Natural killer cell treated with Interleukin-12 subunit alpha and Interleukin-12 subunit beta and Interleukin-15 and Interleukin-18, amount 100 ng/mL, for 72 hours (primary cell): ENCODE measurements around the gene TACC2. TPM values are rescaled to one million over a fixed set of nuclear protein-coding genes. Genes with fewer than 3 reads are reported as not detected.

Experiments used
- ATAC-seq, 2 donors: fragments of 150-1000 bp; cut with Tn5 transposase in 1 of 2; sonication (Bioruptor Pico), chemical (Tn5 transposase) in 1 of 2; 2 replicates each; pipeline ENCODE4 v1.10.0; 2021
- DNase-seq: peaks from one replicate; pipeline ENCODE4 v3.0.0; 2022; ENCODE audit warnings: low spot score
- H3K27ac Mint-ChIP-seq, 2 donors: 1 replicate in 1 of 2; 2 replicates in 1 of 2; pipeline ENCODE4 v1.8.0; 2022; ENCODE audit warnings: mixed read lengths in 2 of 2, mild to moderate bottlenecking in 1 of 2, moderate library complexity in 1 of 2
- H3K27me3 Mint-ChIP-seq, 2 donors: 1 replicate in 1 of 2; 2 replicates in 1 of 2; pipeline ENCODE4 v1.8.0; 2022; ENCODE audit warnings: mixed read lengths in 2 of 2
- H3K36me3 Mint-ChIP-seq: one replicate; pipeline ENCODE4 v1.8.0; 2022; ENCODE audit warnings: mixed read lengths
- H3K4me1 Mint-ChIP-seq, 2 donors: 1 replicate in 1 of 2; 2 replicates in 1 of 2; pipeline ENCODE4 v1.8.0; 2022; ENCODE audit warnings: low read depth in 2 of 2, mixed read lengths in 2 of 2, mild to moderate bottlenecking in 1 of 2
- H3K4me3 Mint-ChIP-seq: one replicate; pipeline ENCODE4 v1.8.0; 2022; ENCODE audit warnings: mixed read lengths
- H3K9me3 Mint-ChIP-seq: 2 replicates; pipeline ENCODE4 v1.8.0; 2022; ENCODE audit warnings: mixed read lengths
- total RNA-seq, 2 donors: library from RNA; stranded (reverse); gene quantifications; one replicate each; pipeline ENCODE4 v1.2.3, GENCODE V29; 2022

TACC2 gene
- total RNA-seq, 2 donors from 2014 or later = not detected

DNA sequence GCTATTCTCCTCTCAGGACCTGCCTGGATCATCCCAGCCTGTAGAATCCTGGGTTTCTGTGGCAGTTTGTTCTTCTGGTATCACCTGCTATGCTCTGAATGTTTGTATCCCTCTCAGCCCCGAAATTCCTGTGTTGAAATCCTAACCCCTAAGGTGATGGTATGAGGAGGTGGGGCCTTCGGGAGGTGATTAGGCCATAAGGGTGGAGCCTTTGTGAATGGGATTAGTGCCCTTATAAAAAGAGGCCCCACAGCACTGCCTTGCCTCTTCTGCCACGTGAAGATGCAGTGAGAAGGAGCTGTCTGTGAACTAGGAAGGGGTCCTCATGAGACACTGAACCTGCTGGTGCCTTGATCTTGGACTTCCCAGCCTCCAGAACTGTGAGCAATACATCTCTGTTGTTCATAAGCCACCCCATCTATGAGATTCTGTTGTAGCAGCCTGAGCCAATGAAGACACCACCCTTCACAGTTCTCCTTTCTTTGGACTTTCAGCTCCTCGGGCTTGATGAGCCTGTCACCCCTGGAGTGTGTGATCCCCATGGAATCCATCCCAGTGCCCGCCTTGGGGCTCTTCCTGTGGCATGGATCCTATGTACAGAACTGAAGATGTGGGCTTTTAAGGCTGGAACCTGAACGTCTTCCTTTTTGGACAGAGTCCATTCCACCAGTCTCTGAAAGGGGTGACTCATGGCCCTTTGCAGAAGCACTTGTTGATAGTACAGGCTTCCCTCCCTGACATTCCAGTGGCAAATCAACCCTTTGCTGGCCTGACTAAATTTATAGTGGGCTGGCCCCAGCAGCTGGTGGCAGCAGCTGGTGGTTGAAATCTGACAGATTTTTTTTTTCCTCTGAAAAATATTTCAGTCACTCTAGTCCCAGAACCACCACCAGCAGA is 138.0 kb downstream of the TACC2 start:
- H3K36me3 Mint-ChIP-seq = no peaks in the 10 kb centered on the region
- DNase-seq (no peak), ATAC-seq (no peak)
- H3K27ac Mint-ChIP-seq = no peak overlapping the region
- no peaks in the 10 kb centered on the region for H3K4me1 Mint-ChIP-seq
- H3K4me3 Mint-ChIP-seq = no peak overlapping the region
- H3K27me3 Mint-ChIP-seq = peaks cover 0 to 14% of the 10 kb centered on the region in 2 donors
- H3K9me3 Mint-ChIP-seq = no peaks in the 10 kb centered on the region

DNA sequence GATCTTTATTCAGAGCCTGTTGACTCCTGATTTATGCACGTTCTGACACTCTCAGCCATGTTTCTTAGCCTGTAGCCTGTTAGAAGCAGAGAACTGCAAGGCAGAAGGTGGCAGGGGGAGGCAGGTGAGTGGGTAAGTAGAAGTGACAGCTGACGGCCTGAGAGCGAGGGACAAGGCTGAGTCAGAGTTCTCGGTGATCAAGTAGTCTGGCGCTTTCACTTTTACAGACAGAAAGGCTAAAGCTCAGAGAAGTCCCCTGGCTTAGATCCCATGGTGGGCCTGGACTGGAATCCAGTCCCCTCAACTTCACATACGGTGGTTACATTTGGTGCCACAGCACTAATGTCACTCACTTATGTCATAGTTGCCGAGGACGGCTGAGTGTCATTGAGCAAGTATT is 139.0 kb downstream of the TACC2 start:
- Mint-ChIP-seq H3K36me3 (no peaks in the 10 kb centered on the region), H3K27ac (no peak overlapping the region), H3K4me1 (no peaks in the 10 kb centered on the region), H3K27me3 (peaks cover under 1 to 14% of the 10 kb centered on the region in 2 donors), H3K4me3 (no peak overlapping the region), H3K9me3 (no peaks in the 10 kb centered on the region)
- DNase-seq (no peak), ATAC-seq (no peak)

DNA sequence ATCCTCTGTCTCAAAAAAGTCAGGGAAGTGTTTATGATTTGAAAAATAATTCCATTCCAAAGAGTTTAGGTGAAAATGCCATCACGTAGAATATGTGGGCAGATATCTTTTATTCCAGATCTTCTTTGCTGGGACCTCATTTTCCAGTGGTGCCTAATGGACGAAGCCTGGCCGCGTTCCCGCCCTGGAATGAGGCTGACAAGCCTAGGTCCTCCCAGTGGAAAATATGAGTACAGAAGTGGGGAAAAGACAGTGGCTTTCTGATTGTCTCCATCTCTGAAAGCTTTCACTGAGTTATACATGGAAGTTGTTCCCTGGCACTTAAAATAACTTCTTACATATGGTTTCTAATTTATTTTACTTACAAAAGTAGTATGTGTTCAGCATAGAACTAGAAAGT is 139.4 kb downstream of the TACC2 start:
- Mint-ChIP-seq H3K27ac (no peak overlapping the region), H3K27me3 (peaks cover 5 to 16% of the 10 kb centered on the region in 2 donors), H3K36me3 (no peaks in the 10 kb centered on the region), H3K4me3 (no peak overlapping the region), H3K9me3 (no peaks in the 10 kb centered on the region), H3K4me1 (no peaks in the 10 kb centered on the region)
- no peak for DNase-seq
- ATAC-seq = no peak

DNA sequence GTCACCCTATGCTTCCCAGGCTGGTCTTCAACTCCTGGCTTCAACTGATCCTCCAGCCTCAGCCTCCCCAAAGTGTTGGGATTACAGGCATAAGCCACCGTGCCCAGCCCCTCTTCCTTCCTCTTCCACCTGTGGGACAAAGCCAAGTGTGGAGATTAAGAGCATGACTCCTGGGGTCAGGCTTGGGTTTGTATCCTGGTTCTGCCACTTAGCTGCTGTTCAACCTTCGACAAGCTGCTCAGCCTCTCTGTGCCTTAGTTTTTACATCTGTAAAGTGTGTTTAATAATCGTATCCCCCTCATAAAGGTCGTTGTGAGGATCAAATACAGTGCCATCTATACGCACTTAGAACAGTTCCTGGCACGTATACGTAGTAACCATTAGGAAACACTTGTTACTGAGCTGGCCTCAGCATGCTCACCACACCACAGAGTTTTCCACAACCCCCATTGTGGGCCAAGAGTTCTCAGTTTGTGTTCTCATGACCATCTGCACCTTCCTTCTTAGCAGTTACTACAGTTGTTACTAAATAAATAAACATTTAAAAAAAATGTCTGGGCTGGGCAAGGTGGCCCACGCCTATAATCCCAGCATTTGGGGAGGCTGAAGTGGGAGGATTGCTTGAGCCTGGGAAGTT is 141.6 kb downstream of the TACC2 start:
- no peaks in the 10 kb centered on the region for H3K36me3 Mint-ChIP-seq
- DNase-seq (no peak), ATAC-seq (no peak)
- H3K27ac Mint-ChIP-seq = no peak overlapping the region
- H3K4me3 Mint-ChIP-seq = no peak overlapping the region
- peaks cover 7 to 18% of the 10 kb centered on the region in 2 donors for H3K27me3 Mint-ChIP-seq
- no peaks in the 10 kb centered on the region for H3K4me1 Mint-ChIP-seq
- no peaks in the 10 kb centered on the region for H3K9me3 Mint-ChIP-seq

DNA sequence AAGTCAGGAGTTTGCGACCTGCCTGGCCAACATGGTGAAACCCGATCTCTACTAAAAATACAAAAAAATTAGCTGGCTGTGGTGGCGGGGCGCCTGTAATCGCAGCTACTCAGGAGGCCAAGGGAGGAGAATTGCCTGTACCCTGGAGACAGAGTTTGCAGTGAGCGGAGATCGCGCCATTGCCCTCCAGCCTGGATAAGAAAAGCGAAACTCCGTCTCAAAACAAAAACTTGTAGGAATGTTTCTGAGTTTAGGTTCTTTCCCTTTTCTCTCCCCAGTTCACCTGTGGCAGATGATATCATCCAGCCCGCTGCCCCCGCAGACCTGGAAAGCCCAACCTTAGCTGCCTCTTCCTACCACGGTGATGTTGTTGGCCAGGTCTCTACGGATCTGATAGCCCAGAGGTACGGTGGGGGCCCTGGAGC is 143.4 kb downstream of the TACC2 start:
- Mint-ChIP-seq H3K27me3 (peaks cover 7 to 18% of the 10 kb centered on the region in 2 donors), H3K4me3 (no peak overlapping the region), H3K9me3 (no peaks in the 10 kb centered on the region), H3K4me1 (no peaks in the 10 kb centered on the region), H3K27ac (no peak overlapping the region), H3K36me3 (no peaks in the 10 kb centered on the region)
- DNase-seq = no peak
- ATAC-seq = no peak

DNA sequence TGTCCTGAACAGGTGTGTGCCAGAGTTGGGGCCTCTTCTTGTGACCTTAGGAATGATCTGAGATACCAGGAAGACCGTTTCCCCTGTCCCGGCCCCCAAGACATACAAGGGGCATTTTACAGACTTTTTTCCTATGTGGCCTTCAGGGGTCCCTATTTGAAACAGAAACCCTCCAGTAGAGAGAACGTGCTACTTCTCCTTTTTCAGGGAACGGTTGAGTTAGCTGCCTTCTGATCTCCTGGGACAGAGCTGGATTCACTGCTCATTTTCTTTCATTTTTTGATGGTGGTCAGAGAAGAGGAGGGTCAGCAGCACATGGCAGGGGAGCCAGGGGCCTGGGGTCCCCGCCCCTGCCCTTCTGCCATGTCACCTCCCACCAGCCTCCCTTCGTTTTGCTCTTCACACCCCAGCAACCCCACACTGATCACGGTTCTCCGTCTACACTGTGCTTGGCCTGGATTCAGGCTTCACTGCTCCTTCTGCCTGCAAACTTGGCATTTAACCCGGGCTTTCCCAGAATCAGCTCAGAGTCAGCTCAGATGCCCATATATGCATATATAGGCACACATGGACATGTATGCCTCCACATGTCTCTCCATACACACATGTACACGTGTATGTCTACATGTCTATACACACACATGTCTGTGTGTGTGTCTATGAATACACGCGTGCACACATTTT is 144.1 kb downstream of the TACC2 start:
- Mint-ChIP-seq H3K4me3 (no peak overlapping the region), H3K27ac (no peak overlapping the region), H3K9me3 (no peaks in the 10 kb centered on the region), H3K27me3 (peaks cover 7 to 12% of the 10 kb centered on the region in 2 donors), H3K4me1 (no peaks in the 10 kb centered on the region), H3K36me3 (no peaks in the 10 kb centered on the region)
- ATAC-seq (peak in 1 of 2 donors; percentile 17), DNase-seq (no peak)

DNA sequence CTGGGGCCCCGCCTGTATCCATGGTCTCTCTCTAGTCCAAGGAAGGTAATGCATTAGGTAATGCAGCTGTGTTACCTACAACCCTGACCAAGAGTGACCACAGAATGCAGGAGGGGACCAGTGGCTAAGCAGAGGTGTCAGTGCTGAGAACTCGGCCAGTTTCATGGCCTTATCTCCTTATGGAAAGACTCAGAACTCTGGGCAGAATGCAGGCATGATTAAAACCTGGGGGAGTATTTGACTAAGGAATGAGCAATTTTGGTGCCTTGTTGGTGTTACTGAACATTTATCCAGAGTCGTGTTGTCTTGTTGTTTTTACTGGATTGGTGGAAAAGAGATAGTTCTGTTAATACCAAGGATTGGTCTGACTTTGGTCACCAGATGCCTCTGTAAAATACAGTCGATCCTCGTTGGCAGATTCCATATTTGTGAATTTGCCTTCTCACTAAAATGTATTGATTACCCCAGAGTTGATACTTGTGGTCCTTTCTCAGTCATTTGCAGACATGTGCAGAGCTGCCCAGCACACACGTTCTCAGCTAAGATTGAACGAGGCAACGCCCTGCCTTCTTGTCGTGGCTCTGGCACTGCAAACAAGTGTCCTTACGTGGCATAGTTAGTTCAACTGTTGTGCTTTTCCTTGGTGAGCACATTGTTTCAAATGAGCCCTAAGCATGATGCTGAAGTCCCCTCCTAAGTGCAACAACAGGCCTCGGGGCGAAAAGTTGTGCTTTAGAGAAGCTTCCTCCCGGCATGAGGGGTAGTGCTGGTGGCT is 146.5 kb downstream of the TACC2 start:
- peaks cover 9 to 12% of the 10 kb centered on the region in 2 donors for H3K27me3 Mint-ChIP-seq
- no peaks in the 10 kb centered on the region for H3K9me3 Mint-ChIP-seq
- no peak for DNase-seq
- H3K4me3 Mint-ChIP-seq = no peak overlapping the region
- H3K27ac Mint-ChIP-seq = no peak overlapping the region
- no peaks in the 10 kb centered on the region for H3K4me1 Mint-ChIP-seq
- H3K36me3 Mint-ChIP-seq = no peaks in the 10 kb centered on the region
- ATAC-seq = no peak

DNA sequence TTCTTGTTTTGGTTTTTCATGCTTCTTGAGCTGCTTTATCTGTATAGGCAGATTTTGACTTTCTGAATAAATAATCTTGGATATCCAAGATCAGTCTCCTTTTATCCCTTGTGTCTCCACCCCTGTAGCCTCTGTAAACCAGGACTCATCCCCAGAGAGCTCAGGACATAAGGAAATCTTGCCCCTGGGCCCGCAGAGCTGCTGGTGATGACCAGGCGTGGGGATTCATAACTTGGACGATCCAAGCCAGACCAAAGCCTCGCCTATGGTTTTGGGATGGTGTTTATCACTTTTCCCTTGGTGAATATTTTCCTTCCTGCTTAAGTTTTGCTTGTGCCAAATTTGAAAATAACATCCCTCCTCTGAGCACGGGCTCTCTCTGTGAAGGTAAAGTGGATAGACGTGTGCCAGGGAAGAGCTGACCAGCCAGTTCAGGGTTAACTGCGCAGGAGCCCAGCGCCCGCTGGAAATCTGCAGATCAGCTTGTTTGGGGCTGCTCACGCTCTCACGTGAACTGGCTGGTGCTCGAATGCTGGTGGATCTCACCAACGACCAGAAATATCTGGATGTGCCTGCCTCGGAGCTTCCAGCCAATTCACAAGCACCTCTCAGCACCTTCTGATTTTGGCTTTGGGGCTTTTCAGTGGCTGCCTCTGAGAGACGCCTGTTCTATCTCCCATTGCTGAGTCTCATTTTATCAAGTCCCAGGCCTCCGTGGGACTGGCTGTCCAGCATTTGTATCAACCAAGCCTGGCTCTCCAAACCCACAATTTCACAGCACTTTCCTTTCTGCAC is 150.1 kb downstream of the TACC2 start:
- Mint-ChIP-seq H3K9me3 (no peaks in the 10 kb centered on the region), H3K36me3 (no peaks in the 10 kb centered on the region), H3K27ac (no peak overlapping the region), H3K27me3 (peaks cover 10 to 13% of the 10 kb centered on the region in 2 donors), H3K4me1 (no peaks in the 10 kb centered on the region), H3K4me3 (no peak overlapping the region)
- ATAC-seq = no peak
- no peak for DNase-seq

DNA sequence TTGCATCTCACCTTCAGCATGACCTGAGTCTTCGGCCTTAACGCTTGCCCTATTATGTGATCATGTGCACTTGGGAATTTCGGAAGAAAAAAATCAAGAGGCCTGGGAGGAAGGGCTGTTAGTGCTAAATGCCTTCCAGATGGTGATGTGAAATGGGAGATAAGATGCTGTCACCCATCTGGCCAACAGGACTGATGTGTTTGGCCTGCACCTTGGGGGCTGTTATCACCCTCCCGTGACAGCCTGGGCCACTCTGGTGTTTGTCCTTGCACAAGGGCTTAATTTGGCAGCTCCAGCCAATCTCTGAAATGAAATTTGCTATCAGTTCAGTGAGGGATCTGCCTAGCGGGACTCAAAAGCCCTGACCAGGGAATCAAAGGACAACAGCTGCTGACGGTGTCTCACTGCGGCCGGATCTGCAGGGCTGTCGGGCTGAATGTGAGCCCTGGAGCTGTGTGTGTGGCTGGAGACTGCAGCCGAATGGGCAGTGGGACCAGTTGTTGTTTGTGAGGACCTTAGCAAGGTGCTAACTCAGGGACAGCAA is 150.7 kb downstream of the TACC2 start:
- Mint-ChIP-seq H3K36me3 (no peaks in the 10 kb centered on the region), H3K27me3 (peaks cover 10 to 13% of the 10 kb centered on the region in 2 donors), H3K4me3 (no peak overlapping the region)

DNA sequence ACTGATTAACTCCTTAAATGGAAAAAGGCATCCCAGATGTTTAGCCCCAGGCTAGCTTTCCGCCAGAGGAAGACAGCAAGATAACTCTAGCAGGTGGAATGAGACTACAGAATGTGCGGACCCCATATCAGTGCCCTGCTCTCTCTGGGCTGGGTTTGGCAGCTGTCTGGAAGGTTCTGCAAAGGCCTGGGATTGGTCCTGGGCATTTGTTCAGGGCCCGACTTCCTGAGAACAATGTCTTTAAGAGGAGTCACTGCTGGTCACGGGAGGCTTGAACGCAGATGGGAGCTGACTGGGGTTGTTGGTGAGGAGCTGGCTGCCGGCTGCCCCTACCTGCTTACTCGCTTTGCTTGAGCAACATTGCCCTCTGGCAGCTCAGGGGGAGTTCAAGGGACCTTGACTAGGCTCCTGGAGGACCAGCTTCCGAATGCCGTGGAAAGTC is 151.5 kb downstream of the TACC2 start:
- Mint-ChIP-seq H3K36me3 (no peaks in the 10 kb centered on the region), H3K27ac (no peak overlapping the region), H3K4me1 (no peaks in the 10 kb centered on the region), H3K27me3 (peaks cover 8 to 13% of the 10 kb centered on the region in 2 donors), H3K4me3 (no peak overlapping the region), H3K9me3 (no peaks in the 10 kb centered on the region)
- no peak for ATAC-seq
- DNase-seq = no peak

More for the DNA sequence above, 150.7 kb downstream of the TACC2 start:
- no peak overlapping the region for H3K27ac Mint-ChIP-seq
- no peaks in the 10 kb centered on the region for H3K4me1 Mint-ChIP-seq
- ATAC-seq (no peak), DNase-seq (no peak)
- no peaks in the 10 kb centered on the region for H3K9me3 Mint-ChIP-seq

DNA sequence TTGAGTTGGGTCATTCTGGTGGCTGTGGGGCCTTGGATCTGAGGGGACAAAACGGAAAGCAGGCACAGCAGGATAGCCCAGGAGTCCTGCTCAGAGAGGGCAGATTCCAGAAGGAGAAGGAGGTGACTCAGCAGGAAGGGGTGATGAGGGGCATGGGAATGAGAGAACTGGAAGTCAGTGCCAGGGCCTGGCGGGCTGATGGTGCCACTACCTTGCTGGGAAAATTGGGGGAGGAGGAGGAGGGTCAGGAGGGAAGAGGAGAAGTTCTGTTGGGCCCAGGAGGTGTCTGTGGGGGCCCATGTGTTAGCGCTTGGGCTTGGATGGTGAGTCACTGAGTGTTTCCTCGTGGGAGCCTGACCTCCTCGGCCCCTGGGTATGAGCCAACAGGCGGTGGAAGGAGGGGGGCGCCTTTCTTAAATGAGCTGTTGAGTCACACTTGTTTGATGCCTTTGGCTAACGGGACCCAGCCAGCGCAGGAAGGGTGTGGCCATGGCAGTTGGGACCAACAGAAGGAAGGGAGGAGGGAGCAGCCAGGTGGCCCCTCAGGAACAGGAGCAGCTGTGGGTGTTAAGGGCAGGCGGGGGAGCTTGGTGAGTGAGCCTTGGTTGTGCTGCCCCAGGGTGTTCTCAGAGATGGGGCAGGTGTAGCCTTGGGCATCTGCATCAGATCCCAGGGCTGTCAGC is 152.1 kb downstream of the TACC2 start:
- no peaks in the 10 kb centered on the region for H3K36me3 Mint-ChIP-seq
- no peaks in the 10 kb centered on the region for H3K4me1 Mint-ChIP-seq
- no peaks in the 10 kb centered on the region for H3K9me3 Mint-ChIP-seq
- DNase-seq = no peak
- H3K27me3 Mint-ChIP-seq = peaks cover 8 to 13% of the 10 kb centered on the region in 2 donors
- no peak overlapping the region for H3K27ac Mint-ChIP-seq
- H3K4me3 Mint-ChIP-seq = no peak overlapping the region
- peak; percentile 17 to 33 for ATAC-seq
